Measurements from ENCODE around the gene VSIR.

The VSIR gene

GRCh38 chr10:71763352-71764127 lies 9.8 kb downstream of the VSIR start:
- no peak for DNase-seq (ENCODE audit: low read depth in 2 of 2)

- no peak for DNase-seq (ENCODE audit: low read depth in 2 of 2)
Observed at GRCh38 chr10:71762324-71762723, 11.0 kb downstream of the VSIR start.

- DNase-seq (ENCODE audit: low read depth in 2 of 2), result no peak
Observed at GRCh38 chr10:71761541-71762113, 11.7 kb downstream of the VSIR start.

GRCh38 chr10:71761105-71761511 lies 12.2 kb downstream of the VSIR start:
- DNase-seq (ENCODE audit: low read depth in 2 of 2), result no peak

- DNase-seq (ENCODE audit: low read depth in 2 of 2), result no peak
Observed at GRCh38 chr10:71757399-71757922, 15.9 kb downstream of the VSIR start.

GRCh38 chr10:71756311-71757191 lies 16.8 kb downstream of the VSIR start:
- DNase-seq (ENCODE audit: low read depth in 2 of 2), result no peak

- no peak for DNase-seq (ENCODE audit: low read depth in 2 of 2)
Observed at GRCh38 chr10:71755179-71755879, 18.0 kb downstream of the VSIR start.

- DNase-seq (ENCODE audit: low read depth in 2 of 2), result no peak
Observed at GRCh38 chr10:71754562-71754961, 18.8 kb downstream of the VSIR start.

GRCh38 chr10:71753960-71754505 lies 19.3 kb downstream of the VSIR start:
- DNase-seq (ENCODE audit: low read depth in 2 of 2), result no peak

- DNase-seq (ENCODE audit: low read depth in 2 of 2), result no peak
Observed at GRCh38 chr10:71753091-71753959, 20.0 kb downstream of the VSIR start.

- no peak for DNase-seq (ENCODE audit: low read depth in 2 of 2)
Observed at GRCh38 chr10:71752391-71753090, 20.8 kb downstream of the VSIR start.

- no peak for DNase-seq (ENCODE audit: low read depth in 2 of 2)
Observed at GRCh38 chr10:71751515-71752224, 21.6 kb downstream of the VSIR start.

GRCh38 chr10:71750986-71751385 lies 22.3 kb downstream of the VSIR start:
- DNase-seq (ENCODE audit: low read depth in 2 of 2), result no peak

- DNase-seq (ENCODE audit: low read depth in 2 of 2), result no peak
Observed at GRCh38 chr10:71750124-71750841, 23.0 kb downstream of the VSIR start.

- DNase-seq (ENCODE audit: low read depth in 2 of 2), result no peak
Observed at GRCh38 chr10:71749396-71749795, 23.9 kb downstream of the VSIR start.

GRCh38 chr10:71748671-71749191 lies 24.6 kb downstream of the VSIR start:
- DNase-seq (ENCODE audit: low read depth in 2 of 2), result peak in 1 of 2 donors; percentile 50

GRCh38 chr10:71747551-71748523 lies 25.5 kb downstream of the VSIR start:
- no peak for DNase-seq (ENCODE audit: low read depth in 2 of 2)

All from stimulated activated CD8-positive, alpha-beta memory T cell treated with anti-CD3 and anti-CD28 coated beads, Interleukin-7, amount 100 ng/mL, for 1 hour (primary cell).